ENCODE results near the gene PCCA.

PCCA gene

DNA sequence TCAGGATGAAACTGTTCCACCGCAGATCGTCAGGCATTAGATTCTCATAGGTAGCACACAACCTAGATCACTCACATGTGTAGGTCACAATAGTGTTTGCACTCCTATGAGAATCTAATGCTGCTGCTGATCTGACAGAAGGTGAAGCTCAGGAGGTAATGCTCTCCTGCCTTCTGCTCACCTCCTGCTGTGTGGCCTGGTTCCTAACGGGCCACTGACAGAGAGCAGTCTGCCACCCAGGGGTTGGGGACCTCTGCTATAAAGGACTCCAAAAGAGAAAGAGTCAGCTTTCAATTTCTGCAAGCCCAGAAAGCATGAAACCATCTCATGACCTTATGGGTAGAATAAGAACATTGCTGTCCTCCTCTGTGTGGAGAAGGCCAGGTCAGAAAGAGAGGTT is 43.5 kb upstream of the PCCA start:
- H2AK5ac ChIP-seq (ENCODE audit: low read length, severe bottlenecking), result no peak overlapping the region
- peaks cover 6% of the 10 kb centered on the region for H3K4me1 ChIP-seq (ENCODE audit: control insufficient read depth, insufficient read depth, low read depth, low read length)
- no peaks in the 10 kb centered on the region for H3K79me1 ChIP-seq (replicated peaks; ENCODE audit: low read length, poor library complexity, severe bottlenecking)
- no peak overlapping the region for H2BK12ac ChIP-seq (ENCODE audit: low read length in 2 of 2)
- DNase-seq, result no peak
- H3K9me3 ChIP-seq (ENCODE audit: control insufficient read depth, low read length), result no peaks in the 10 kb centered on the region
- no peak overlapping the region for H3K4me2 ChIP-seq (ENCODE audit: low read length, poor library complexity, severe bottlenecking)
- no peak overlapping the region for H3K9ac ChIP-seq (ENCODE audit: low read length)
- H3K14ac ChIP-seq (ENCODE audit: low read length in 2 of 2), result no peak overlapping the region
- WGBS, result 82% methylated on average over 3 of the region's 3 CpGs
- no peak overlapping the region for H2AFZ ChIP-seq (ENCODE audit: low read depth, low read length)
- H4K91ac ChIP-seq (ENCODE audit: low read length), result no peak overlapping the region
- H2BK15ac ChIP-seq (ENCODE audit: low read depth, poor library complexity, severe bottlenecking), result no peak overlapping the region
- H3K27ac ChIP-seq (ENCODE audit: low read length, poor library complexity, severe bottlenecking), result no peak overlapping the region
- no peaks in the 10 kb centered on the region for H3K27me3 ChIP-seq (ENCODE audit: control insufficient read depth in 1 of 2, insufficient read depth in 1 of 2, low read length in 2 of 2)
- no peak overlapping the region for H2BK120ac ChIP-seq (ENCODE audit: low read depth, low read length)
- H3K18ac ChIP-seq (ENCODE audit: low read depth in 1 of 2, low read length in 2 of 2), result no peak overlapping the region
- H3K23ac ChIP-seq (ENCODE audit: low read length in 2 of 2), result no peak overlapping the region
- H3K4me3 ChIP-seq (ENCODE audit: insufficient read depth in 1 of 2, low read depth in 1 of 2, low read length in 2 of 2), result no peak overlapping the region
- no peak overlapping the region for H2BK5ac ChIP-seq (ENCODE audit: low read depth, low read length, poor library complexity, severe bottlenecking)
- H4K8ac ChIP-seq (ENCODE audit: low read length), result no peak overlapping the region
- H3K4ac ChIP-seq (ENCODE audit: low read depth in 1 of 2, low read length in 2 of 2), result no peak overlapping the region
- no peaks in the 10 kb centered on the region for H3K36me3 ChIP-seq (ENCODE audit: control insufficient read depth in 1 of 2, insufficient read depth in 2 of 2, low read depth in 1 of 2, low read length in 2 of 2)

DNA sequence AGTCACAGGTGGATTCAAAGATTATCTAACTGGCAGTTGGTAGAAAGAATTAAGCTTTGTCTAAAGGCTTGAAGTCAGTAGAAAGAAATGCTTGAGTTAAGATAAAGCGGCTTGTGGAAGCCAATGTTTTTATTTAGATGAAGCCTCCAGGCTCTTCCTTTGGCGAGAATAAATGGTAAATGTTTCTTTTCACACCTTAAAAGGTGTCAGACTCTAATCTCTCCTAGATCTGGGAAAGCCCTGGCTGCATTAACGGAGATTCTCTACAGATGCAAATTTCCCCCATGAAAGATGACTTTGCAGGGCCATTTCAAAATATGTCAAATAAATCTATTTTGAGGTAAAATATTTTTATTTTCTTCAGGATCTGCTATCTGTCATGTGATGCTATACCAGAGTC is 37.8 kb upstream of the PCCA start:
- 68% methylated on average over 3 of the region's 3 CpGs for WGBS
- H2BK15ac ChIP-seq (ENCODE audit: low read depth, poor library complexity, severe bottlenecking), result no peak overlapping the region
- no peak overlapping the region for H4K8ac ChIP-seq (ENCODE audit: low read length)
- no peak overlapping the region for H3K4me3 ChIP-seq (ENCODE audit: insufficient read depth in 1 of 2, low read depth in 1 of 2, low read length in 2 of 2)
- no peak overlapping the region for H4K91ac ChIP-seq (ENCODE audit: low read length)
- H3K79me1 ChIP-seq (replicated peaks; ENCODE audit: low read length, poor library complexity, severe bottlenecking), result no peaks in the 10 kb centered on the region
- no peak overlapping the region for H3K23ac ChIP-seq (ENCODE audit: low read length in 2 of 2)
- no peak overlapping the region for H2BK5ac ChIP-seq (ENCODE audit: low read depth, low read length, poor library complexity, severe bottlenecking)
- no peak overlapping the region for H2BK12ac ChIP-seq (ENCODE audit: low read length in 2 of 2)
- H2AK5ac ChIP-seq (ENCODE audit: low read length, severe bottlenecking), result no peak overlapping the region
- no peak overlapping the region for H3K27ac ChIP-seq (ENCODE audit: low read length, poor library complexity, severe bottlenecking)
- H3K9ac ChIP-seq (ENCODE audit: low read length), result no peak overlapping the region
- H3K4me2 ChIP-seq (ENCODE audit: low read length, poor library complexity, severe bottlenecking), result no peak overlapping the region
- H3K4me1 ChIP-seq (ENCODE audit: control insufficient read depth, insufficient read depth, low read depth, low read length), result no peaks in the 10 kb centered on the region
- no peak overlapping the region for H2BK120ac ChIP-seq (ENCODE audit: low read depth, low read length)
- no peak overlapping the region for H2AFZ ChIP-seq (ENCODE audit: low read depth, low read length)
- no peaks in the 10 kb centered on the region for H3K36me3 ChIP-seq (ENCODE audit: control insufficient read depth in 1 of 2, insufficient read depth in 2 of 2, low read depth in 1 of 2, low read length in 2 of 2)
- no peak overlapping the region for H3K18ac ChIP-seq (ENCODE audit: low read depth in 1 of 2, low read length in 2 of 2)
- DNase-seq, result no peak
- no peaks in the 10 kb centered on the region for H3K27me3 ChIP-seq (ENCODE audit: control insufficient read depth in 1 of 2, insufficient read depth in 1 of 2, low read length in 2 of 2)
- H3K4ac ChIP-seq (ENCODE audit: low read depth in 1 of 2, low read length in 2 of 2), result no peak overlapping the region
- H3K14ac ChIP-seq (ENCODE audit: low read length in 2 of 2), result no peak overlapping the region
- no peaks in the 10 kb centered on the region for H3K9me3 ChIP-seq (ENCODE audit: control insufficient read depth, low read length)

DNA sequence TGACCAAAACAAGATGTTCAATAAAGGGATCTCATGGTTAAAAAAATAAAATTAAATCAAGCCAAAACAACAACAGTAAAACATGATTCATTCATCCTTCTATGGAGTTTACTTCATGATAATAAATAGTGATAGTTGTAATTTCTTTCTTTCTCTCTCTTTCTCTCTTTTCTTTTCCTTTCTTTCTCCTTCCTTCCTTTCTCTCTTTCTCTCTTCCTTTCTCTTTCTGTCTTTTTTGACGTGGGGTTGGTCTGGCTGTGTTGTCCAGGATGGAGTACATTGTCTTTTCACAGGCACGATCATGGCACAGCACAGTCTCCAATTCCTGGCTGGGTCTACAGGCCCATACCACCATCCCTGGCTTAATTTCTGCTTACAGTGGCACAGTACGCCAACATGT is 29.1 kb upstream of the PCCA start:
- no peak overlapping the region for H4K8ac ChIP-seq (ENCODE audit: low read length)
- no peak overlapping the region for H3K14ac ChIP-seq (ENCODE audit: low read length in 2 of 2)
- H4K91ac ChIP-seq (ENCODE audit: low read length), result no peak overlapping the region
- no peak for DNase-seq
- no peak overlapping the region for H3K4ac ChIP-seq (ENCODE audit: low read depth in 1 of 2, low read length in 2 of 2)
- H3K27me3 ChIP-seq (ENCODE audit: control insufficient read depth in 1 of 2, insufficient read depth in 1 of 2, low read length in 2 of 2), result no peaks in the 10 kb centered on the region
- WGBS, result 85% methylated on average over 2 of the region's 3 CpGs
- H3K4me1 ChIP-seq (ENCODE audit: control insufficient read depth, insufficient read depth, low read depth, low read length), result peaks cover 2% of the 10 kb centered on the region
- no peaks in the 10 kb centered on the region for H3K79me1 ChIP-seq (replicated peaks; ENCODE audit: low read length, poor library complexity, severe bottlenecking)
- H3K36me3 ChIP-seq (ENCODE audit: control insufficient read depth in 1 of 2, insufficient read depth in 2 of 2, low read depth in 1 of 2, low read length in 2 of 2), result no peaks in the 10 kb centered on the region
- no peak overlapping the region for H3K9ac ChIP-seq (ENCODE audit: low read length)
- H2BK12ac ChIP-seq (ENCODE audit: low read length in 2 of 2), result no peak overlapping the region
- no peak overlapping the region for H3K4me3 ChIP-seq (ENCODE audit: insufficient read depth in 1 of 2, low read depth in 1 of 2, low read length in 2 of 2)
- no peak overlapping the region for H2BK5ac ChIP-seq (ENCODE audit: low read depth, low read length, poor library complexity, severe bottlenecking)
- H3K27ac ChIP-seq (ENCODE audit: low read length, poor library complexity, severe bottlenecking), result no peak overlapping the region
- no peak overlapping the region for H2BK120ac ChIP-seq (ENCODE audit: low read depth, low read length)
- H3K4me2 ChIP-seq (ENCODE audit: low read length, poor library complexity, severe bottlenecking), result no peak overlapping the region
- peaks cover 7% of the 10 kb centered on the region for H3K9me3 ChIP-seq (ENCODE audit: control insufficient read depth, low read length)
- no peak overlapping the region for H3K23ac ChIP-seq (ENCODE audit: low read length in 2 of 2)
- H2AFZ ChIP-seq (ENCODE audit: low read depth, low read length), result no peak overlapping the region
- no peak overlapping the region for H3K18ac ChIP-seq (ENCODE audit: low read depth in 1 of 2, low read length in 2 of 2)
- H2AK5ac ChIP-seq (ENCODE audit: low read length, severe bottlenecking), result no peak overlapping the region
- no peak overlapping the region for H2BK15ac ChIP-seq (ENCODE audit: low read depth, poor library complexity, severe bottlenecking)

DNA sequence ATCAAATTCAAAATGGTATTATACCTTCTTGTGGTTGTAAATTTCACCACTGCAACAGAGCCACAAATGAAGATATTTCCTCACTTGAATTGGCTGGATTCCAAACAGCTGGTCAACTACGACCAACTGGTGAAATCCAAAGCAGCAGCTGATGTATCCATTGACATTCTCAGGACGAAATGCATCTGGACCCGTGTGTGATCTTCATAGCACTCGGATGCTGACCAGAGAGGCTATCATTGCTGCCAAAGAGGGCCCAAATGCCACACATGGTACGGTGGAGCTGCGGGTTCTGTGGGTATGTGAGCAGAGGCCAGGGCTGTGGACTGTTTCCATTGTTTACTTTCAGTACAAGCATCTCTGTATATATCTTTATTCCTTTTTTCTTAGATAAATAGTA is 25.6 kb upstream of the PCCA start:
- Histone ChIP-seq H3K4ac (ENCODE audit: low read depth in 1 of 2, low read length in 2 of 2) (no peak overlapping the region), H3K36me3 (ENCODE audit: control insufficient read depth in 1 of 2, insufficient read depth in 2 of 2, low read depth in 1 of 2, low read length in 2 of 2) (no peaks in the 10 kb centered on the region), H3K14ac (ENCODE audit: low read length in 2 of 2) (no peak overlapping the region), H4K8ac (ENCODE audit: low read length) (no peak overlapping the region), H3K27me3 (ENCODE audit: control insufficient read depth in 1 of 2, insufficient read depth in 1 of 2, low read length in 2 of 2) (no peaks in the 10 kb centered on the region), H3K79me1 (replicated peaks; ENCODE audit: low read length, poor library complexity, severe bottlenecking) (no peaks in the 10 kb centered on the region), H3K23ac (ENCODE audit: low read length in 2 of 2) (no peak overlapping the region), H3K4me2 (ENCODE audit: low read length, poor library complexity, severe bottlenecking) (no peak overlapping the region), H2BK120ac (ENCODE audit: low read depth, low read length) (no peak overlapping the region), H3K9ac (ENCODE audit: low read length) (no peak overlapping the region), H3K27ac (ENCODE audit: low read length, poor library complexity, severe bottlenecking) (no peak overlapping the region), H2AK5ac (ENCODE audit: low read length, severe bottlenecking) (no peak overlapping the region), H3K4me1 (ENCODE audit: control insufficient read depth, insufficient read depth, low read depth, low read length) (peaks cover 2% of the 10 kb centered on the region), H3K18ac (ENCODE audit: low read depth in 1 of 2, low read length in 2 of 2) (no peak overlapping the region), H2BK5ac (ENCODE audit: low read depth, low read length, poor library complexity, severe bottlenecking) (no peak overlapping the region), H2BK15ac (ENCODE audit: low read depth, poor library complexity, severe bottlenecking) (no peak overlapping the region), H3K9me3 (ENCODE audit: control insufficient read depth, low read length) (peaks cover 7% of the 10 kb centered on the region), H4K91ac (ENCODE audit: low read length) (no peak overlapping the region), H3K4me3 (ENCODE audit: insufficient read depth in 1 of 2, low read depth in 1 of 2, low read length in 2 of 2) (no peak overlapping the region), H2BK12ac (ENCODE audit: low read length in 2 of 2) (no peak overlapping the region), H2AFZ (ENCODE audit: low read depth, low read length) (no peak overlapping the region)
- 77% methylated on average over 4 of the region's 6 CpGs for WGBS
- peak; percentile 49 for DNase-seq

Data from mesenchymal stem cell (in vitro differentiated cells and primary cell).